ENCODE measurements around the gene LCLAT1.

LCLAT1 gene

GRCh38 chr2:30443081-30443480 is 4.0 kb upstream of the LCLAT1 start:
- no peak for DNase-seq
- H3K27ac ChIP-seq: no peak overlapping the region
- H3K36me3 ChIP-seq (replicated peaks): no peaks in the 10 kb centered on the region
- TF ChIP-seq, protein P1, sequence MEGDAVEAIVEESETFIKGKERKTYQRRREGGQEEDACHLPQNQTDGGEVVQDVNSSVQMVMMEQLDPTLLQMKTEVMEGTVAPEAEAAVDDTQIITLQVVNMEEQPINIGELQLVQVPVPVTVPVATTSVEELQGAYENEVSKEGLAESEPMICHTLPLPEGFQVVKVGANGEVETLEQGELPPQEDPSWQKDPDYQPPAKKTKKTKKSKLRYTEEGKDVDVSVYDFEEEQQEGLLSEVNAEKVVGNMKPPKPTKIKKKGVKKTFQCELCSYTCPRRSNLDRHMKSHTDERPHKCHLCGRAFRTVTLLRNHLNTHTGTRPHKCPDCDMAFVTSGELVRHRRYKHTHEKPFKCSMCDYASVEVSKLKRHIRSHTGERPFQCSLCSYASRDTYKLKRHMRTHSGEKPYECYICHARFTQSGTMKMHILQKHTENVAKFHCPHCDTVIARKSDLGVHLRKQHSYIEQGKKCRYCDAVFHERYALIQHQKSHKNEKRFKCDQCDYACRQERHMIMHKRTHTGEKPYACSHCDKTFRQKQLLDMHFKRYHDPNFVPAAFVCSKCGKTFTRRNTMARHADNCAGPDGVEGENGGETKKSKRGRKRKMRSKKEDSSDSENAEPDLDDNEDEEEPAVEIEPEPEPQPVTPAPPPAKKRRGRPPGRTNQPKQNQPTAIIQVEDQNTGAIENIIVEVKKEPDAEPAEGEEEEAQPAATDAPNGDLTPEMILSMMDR (IDR thresholded peaks at IDR 0.05; ENCODE audit: low read depth, low read length, missing control alignments): no peak
- no peak overlapping the region for H3K4me3 ChIP-seq (ENCODE audit: low read depth, low read length)
- in situ Hi-C loops (cut with HindIII; ENCODE audit: low pct_ligation_motif_present, low sequenced_read_pairs): no loop called here
- H3K27me3 ChIP-seq (replicated peaks): no peaks in the 10 kb centered on the region

DNA sequence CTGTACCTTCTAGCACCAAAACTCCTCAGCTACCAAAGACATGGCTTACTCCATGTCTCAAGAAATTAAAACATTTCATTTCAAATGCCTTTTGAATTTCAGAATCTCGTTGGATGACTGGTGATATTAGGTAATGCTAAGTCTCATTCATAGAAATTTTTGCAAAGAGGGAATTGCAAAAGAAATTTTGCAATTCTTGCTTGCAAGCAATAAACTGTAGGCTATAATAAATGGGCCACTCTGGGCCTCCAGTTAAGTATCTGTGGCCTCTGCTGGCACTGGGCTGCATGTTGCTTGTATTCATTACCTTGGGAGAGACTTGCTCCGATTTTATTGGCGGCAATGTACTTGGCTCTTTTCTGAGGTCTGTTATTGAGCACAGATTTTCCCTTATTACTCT is 2.8 kb upstream of the LCLAT1 start:
- no peaks in the 10 kb centered on the region for H3K36me3 ChIP-seq (replicated peaks)
- in situ Hi-C loops (cut with HindIII; ENCODE audit: low pct_ligation_motif_present, low sequenced_read_pairs): no loop called here
- H3K4me3 ChIP-seq (ENCODE audit: low read depth, low read length): no peak overlapping the region
- H3K27me3 ChIP-seq (replicated peaks): no peaks in the 10 kb centered on the region
- H3K27ac ChIP-seq: no peak overlapping the region
- no peak for DNase-seq
- TF ChIP-seq, protein P1 (IDR thresholded peaks at IDR 0.05; ENCODE audit: low read depth, low read length, missing control alignments): no peak

GRCh38 chr2:30445266-30445821 is 1.7 kb upstream of the LCLAT1 start:
- in situ Hi-C loops (cut with HindIII; ENCODE audit: low pct_ligation_motif_present, low sequenced_read_pairs): no loop called here
- no peak overlapping the region for H3K4me3 ChIP-seq (ENCODE audit: low read depth, low read length)
- no peak overlapping the region for H3K27ac ChIP-seq
- H3K36me3 ChIP-seq (replicated peaks): no peaks in the 10 kb centered on the region
- no peak for DNase-seq
- TF ChIP-seq, protein P1 (IDR thresholded peaks at IDR 0.05; ENCODE audit: low read depth, low read length, missing control alignments): no peak
- no peaks in the 10 kb centered on the region for H3K27me3 ChIP-seq (replicated peaks)

DNA sequence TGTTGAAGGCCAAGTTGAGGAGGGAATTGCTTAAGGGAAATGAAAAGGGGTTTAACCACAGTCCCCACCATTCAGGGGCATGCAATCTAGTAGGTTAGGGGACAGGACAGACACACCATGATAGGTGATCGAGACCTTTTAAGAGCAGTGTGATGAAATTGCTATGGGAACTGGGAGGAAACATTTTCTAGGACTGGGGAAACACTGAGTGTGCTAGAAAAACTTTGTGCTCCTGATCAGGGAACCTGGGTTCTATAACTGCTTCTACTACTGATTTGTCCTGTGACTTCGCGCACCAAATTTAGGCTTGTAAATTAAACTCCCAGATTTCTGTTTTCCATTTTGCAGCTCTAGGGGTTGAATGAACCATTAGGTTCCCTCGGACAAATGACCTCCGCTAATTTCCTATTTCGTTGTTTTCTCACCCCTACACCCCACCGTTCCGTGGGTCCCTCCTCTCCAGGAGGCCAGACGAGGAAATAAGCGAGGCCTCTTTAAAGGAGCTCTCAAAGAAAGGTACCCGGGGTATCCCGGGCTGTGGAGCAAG is 371 bp upstream of the LCLAT1 start:
- in situ Hi-C loops (cut with HindIII; ENCODE audit: low pct_ligation_motif_present, low sequenced_read_pairs): no loop called here
- TF ChIP-seq, protein P1 (IDR thresholded peaks at IDR 0.05; ENCODE audit: low read depth, low read length, missing control alignments): no peak
- peak overlapping the region; percentile 96 for H3K4me3 ChIP-seq (ENCODE audit: low read depth, low read length)

GRCh38 chr2:30448308-30448707 is 1.3 kb downstream of the LCLAT1 start:
- Histone ChIP-seq H3K27me3 (replicated peaks) (no peaks in the 10 kb centered on the region), H3K27ac (no peak overlapping the region), H3K36me3 (replicated peaks) (no peaks in the 10 kb centered on the region), H3K4me3 (ENCODE audit: low read depth, low read length) (no peak overlapping the region)
- TF ChIP-seq, protein P1 (IDR thresholded peaks at IDR 0.05; ENCODE audit: low read depth, low read length, missing control alignments): no peak
- in situ Hi-C loops (cut with HindIII; ENCODE audit: low pct_ligation_motif_present, low sequenced_read_pairs): no loop called here
- no peak for DNase-seq

More for the DNA sequence above, 371 bp upstream of the LCLAT1 start:
- Histone ChIP-seq H3K36me3 (replicated peaks) (no peaks in the 10 kb centered on the region), H3K27me3 (replicated peaks) (no peaks in the 10 kb centered on the region), H3K27ac (peak overlapping the region; percentile 92)
- no peak for DNase-seq

- no peak overlapping the region for H3K27ac ChIP-seq
- in situ Hi-C loops (cut with HindIII; ENCODE audit: low pct_ligation_motif_present, low sequenced_read_pairs): no loop called here
- no peaks in the 10 kb centered on the region for H3K36me3 ChIP-seq (replicated peaks)
- TF ChIP-seq, protein P1 (IDR thresholded peaks at IDR 0.05; ENCODE audit: low read depth, low read length, missing control alignments): no peak
- no peaks in the 10 kb centered on the region for H3K27me3 ChIP-seq (replicated peaks)
- H3K4me3 ChIP-seq (ENCODE audit: low read depth, low read length): no peak overlapping the region
- DNase-seq: no peak
Measured at GRCh38 chr2:30448866-30449265, 1.8 kb downstream of the LCLAT1 start.
